OCI-LY3 (cell line): Measurements from ENCODE around the gene AEN.

Source experiments
- H2AFZ ChIP-seq: fragments of 200-600, 300-600 bp; shearing (Covaris generic); 2 replicates; pipeline ENCODE4 v1.6.0; 2014; ENCODE audit warnings: antibody characterized with exemption, low read depth, low read length
- H3K27ac ChIP-seq: fragments of 200-600, 300-600 bp; sonication (generic); 2 replicates; pipeline ENCODE4 v1.5.1; 2014; ENCODE audit warnings: mild to moderate bottlenecking, low read length, moderate library complexity, mixed read lengths
- H3K27me3 ChIP-seq: fragments of 200-600, 300-600 bp; sonication (generic); 2 replicates; pipeline ENCODE4 v1.6.1; 2014; ENCODE audit warnings: low read depth, low read length, mixed read lengths
- H3K36me3 ChIP-seq: fragments of 200-600, 300-600 bp; sonication (generic); replicated peaks from 2 replicates; pipeline ENCODE3; 2014; ENCODE audit warnings: low read depth, low read length, mixed read lengths
- H3K4me1 ChIP-seq: fragments of 300-600, 200-600 bp; sonication (generic); 2 replicates; pipeline ENCODE4 v1.6.1; 2014; ENCODE audit warnings: low read length, mixed read lengths
- H3K4me2 ChIP-seq: fragments of 200-600, 300-600 bp; sonication (generic); 2 replicates; pipeline ENCODE4 v1.6.1; 2014; ENCODE audit warnings: low read length, mixed read lengths
- H3K4me3 ChIP-seq: fragments of 300-600, 200-600 bp; sonication (generic); 2 replicates; pipeline ENCODE4 v1.5.1; 2014; ENCODE audit warnings: antibody characterized with exemption, mild to moderate bottlenecking, low read length, moderate library complexity
- H3K79me2 ChIP-seq: fragments of 300-600, 200-600 bp; shearing (Covaris generic); 2 replicates; pipeline ENCODE4 v1.6.1; 2014; ENCODE audit warnings: mild to moderate bottlenecking, low read length, mixed read lengths
- H3K9ac ChIP-seq: fragments of 300-600, 200-600 bp; shearing (Covaris generic); 2 replicates; pipeline ENCODE4 v1.6.0; 2014; ENCODE audit warnings: mild to moderate bottlenecking, low read length, moderate library complexity
- H3K9me3 ChIP-seq: fragments of 200-600, 300-600 bp; shearing (Covaris generic); 2 replicates; pipeline ENCODE4 v1.6.1; 2014; ENCODE audit warnings: low read length, mixed read lengths; ENCODE audit not compliant: insufficient read depth
- H4K20me1 ChIP-seq: fragments of 200-600, 300-600 bp; sonication (generic); 2 replicates; pipeline ENCODE4 v1.6.1; 2016; ENCODE audit warnings: low read length, mixed read lengths; ENCODE audit not compliant: insufficient read depth
- EZH2phosphoT487 ChIP-seq: fragments of 200-600 bp; shearing (Covaris generic); IDR thresholded peaks from 2 replicates; pipeline ENCODE4 v1.6.1; 2018; ENCODE audit warnings: antibody characterized with exemption, mixed run types, low read depth
- TF ChIP-seq, protein P1 (sequence below): fragments of 200-600, 300-600 bp; sonication (generic); IDR thresholded peaks from 2 replicates; pipeline ENCODE4 v1.5.1; 2014; ENCODE audit warnings: antibody characterized with exemption, low read length, low read depth

The AEN gene

DNA sequence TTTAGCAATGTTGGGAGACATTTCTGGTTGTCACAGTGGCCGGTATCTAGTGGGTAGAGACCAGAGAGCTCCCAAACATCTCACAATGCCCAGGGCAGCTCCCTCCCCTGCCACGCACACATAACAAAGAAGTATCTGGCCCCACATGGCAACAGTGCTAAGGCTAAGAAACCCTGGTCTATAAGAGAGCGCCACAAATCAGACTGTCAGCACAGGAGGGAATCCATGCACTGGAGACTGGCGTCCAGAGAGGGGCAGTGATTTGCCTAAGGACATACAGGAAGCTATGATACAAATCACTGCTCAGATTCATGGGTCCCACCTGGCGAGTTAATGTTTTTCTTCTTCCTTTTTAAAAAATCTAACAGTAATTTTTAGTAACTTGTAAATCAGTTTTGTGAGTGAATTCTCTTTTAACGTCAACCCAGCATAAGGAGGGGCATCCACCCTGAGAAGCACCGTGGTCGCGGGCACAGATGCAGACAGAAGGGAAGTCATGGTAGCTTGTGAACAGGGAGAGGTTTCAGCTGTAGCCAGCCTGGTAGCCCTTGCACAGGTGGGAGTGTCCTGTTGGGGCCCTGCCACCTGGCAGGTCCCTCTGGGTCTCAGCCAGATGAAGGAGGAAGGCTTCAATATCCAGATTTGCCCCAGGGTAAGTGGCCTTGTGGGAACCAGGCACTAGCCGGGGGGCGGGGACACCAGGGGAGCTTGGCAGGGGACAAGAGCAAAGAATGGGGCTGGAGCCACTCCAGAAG, 26.4 kb downstream of the AEN start:
- Histone ChIP-seq H2AFZ (no peak overlapping the region), H3K4me3 (no peak overlapping the region), H3K4me2 (no peak overlapping the region), H3K36me3 (peaks cover 38% of the 10 kb centered on the region), H3K9ac (no peak overlapping the region), H3K27me3 (no peaks in the 10 kb centered on the region), H3K79me2 (peaks cover under 1% of the 10 kb centered on the region), H3K9me3 (no peaks in the 10 kb centered on the region), H3K4me1 (peaks cover 22% of the 10 kb centered on the region), H3K27ac (no peak overlapping the region), H4K20me1 (no peaks in the 10 kb centered on the region)
- TF ChIP-seq, protein P1, sequence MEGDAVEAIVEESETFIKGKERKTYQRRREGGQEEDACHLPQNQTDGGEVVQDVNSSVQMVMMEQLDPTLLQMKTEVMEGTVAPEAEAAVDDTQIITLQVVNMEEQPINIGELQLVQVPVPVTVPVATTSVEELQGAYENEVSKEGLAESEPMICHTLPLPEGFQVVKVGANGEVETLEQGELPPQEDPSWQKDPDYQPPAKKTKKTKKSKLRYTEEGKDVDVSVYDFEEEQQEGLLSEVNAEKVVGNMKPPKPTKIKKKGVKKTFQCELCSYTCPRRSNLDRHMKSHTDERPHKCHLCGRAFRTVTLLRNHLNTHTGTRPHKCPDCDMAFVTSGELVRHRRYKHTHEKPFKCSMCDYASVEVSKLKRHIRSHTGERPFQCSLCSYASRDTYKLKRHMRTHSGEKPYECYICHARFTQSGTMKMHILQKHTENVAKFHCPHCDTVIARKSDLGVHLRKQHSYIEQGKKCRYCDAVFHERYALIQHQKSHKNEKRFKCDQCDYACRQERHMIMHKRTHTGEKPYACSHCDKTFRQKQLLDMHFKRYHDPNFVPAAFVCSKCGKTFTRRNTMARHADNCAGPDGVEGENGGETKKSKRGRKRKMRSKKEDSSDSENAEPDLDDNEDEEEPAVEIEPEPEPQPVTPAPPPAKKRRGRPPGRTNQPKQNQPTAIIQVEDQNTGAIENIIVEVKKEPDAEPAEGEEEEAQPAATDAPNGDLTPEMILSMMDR, result no peak
- no peak for TF ChIP-seq EZH2phosphoT487

DNA sequence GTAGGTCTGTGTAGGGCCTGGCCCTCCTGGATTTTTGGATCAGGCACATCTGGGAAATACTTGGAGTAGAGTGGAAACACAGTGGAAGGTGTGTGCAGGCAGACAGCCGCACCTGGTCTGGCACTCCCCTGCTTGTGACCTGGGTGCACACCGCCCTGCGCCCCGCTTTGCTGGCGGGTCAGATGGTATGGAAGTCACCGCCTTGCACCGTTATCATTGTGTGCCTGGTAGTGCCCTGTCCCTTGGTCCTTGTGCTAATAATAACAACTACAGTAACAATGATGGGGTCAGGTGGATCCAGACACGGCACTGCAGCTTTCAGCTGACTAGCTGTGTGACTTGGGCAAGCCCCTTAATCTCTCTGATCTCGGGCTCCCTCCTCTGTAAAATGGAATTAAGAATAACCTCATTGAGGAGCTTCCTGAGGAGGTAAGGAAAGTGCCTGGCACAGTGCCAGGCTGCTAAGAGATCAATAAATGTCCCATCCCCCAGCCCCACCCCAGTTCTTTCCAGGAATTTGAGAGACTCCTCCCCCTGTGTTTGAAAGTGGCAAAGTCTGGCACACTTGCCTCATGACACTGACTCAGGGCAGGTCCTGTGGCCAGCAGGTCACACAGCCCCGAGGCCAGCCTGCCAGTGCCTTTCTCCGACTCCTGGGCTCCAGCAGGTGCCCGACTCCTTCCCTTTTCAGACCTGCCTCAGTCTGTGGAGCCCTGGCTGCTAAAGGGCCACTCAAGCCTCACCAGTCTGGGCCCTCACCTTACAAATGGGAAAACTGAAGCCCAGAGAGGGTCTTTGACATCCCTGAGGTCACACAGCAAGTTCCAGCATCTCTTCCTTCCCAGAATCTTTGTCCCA, 27.4 kb downstream of the AEN start:
- H3K36me3 ChIP-seq, result peaks cover 44% of the 10 kb centered on the region
- no peak overlapping the region for H3K4me3 ChIP-seq
- no peak overlapping the region for H3K27ac ChIP-seq
- no peak overlapping the region for H2AFZ ChIP-seq
- no peak for TF ChIP-seq EZH2phosphoT487
- TF ChIP-seq, protein P1, result no peak
- H4K20me1 ChIP-seq, result no peaks in the 10 kb centered on the region
- H3K4me1 ChIP-seq, result peaks cover 20% of the 10 kb centered on the region
- H3K4me2 ChIP-seq, result no peak overlapping the region
- H3K79me2 ChIP-seq, result no peaks in the 10 kb centered on the region
- no peaks in the 10 kb centered on the region for H3K9me3 ChIP-seq
- no peak overlapping the region for H3K9ac ChIP-seq
- H3K27me3 ChIP-seq, result no peaks in the 10 kb centered on the region

DNA sequence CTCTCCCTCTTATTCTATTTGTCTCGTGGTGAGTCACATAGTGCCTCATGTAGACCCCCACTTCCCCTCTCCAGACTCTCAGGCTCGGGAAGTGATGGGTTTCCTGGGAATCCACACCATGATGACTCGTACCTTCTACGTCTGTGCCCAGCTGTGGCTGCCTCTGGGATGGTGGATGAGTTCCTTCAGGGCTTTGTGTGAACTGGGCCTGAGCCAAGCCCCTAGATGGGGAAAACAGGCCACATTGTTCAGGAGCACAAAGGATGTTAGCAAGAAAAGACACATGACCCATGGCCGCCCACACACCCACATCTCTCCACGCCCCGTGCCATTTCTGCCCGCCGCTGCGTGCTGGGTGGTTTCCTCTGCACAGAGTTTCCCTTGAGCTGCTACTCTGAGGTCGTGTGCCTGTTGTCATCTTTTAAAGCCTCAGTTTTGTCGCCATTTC, 28.2 kb downstream of the AEN start:
- Histone ChIP-seq H3K27me3 (no peaks in the 10 kb centered on the region), H2AFZ (no peak overlapping the region), H3K27ac (no peak overlapping the region), H4K20me1 (no peaks in the 10 kb centered on the region), H3K4me3 (no peak overlapping the region), H3K36me3 (peaks cover 41% of the 10 kb centered on the region), H3K9ac (no peak overlapping the region), H3K79me2 (no peaks in the 10 kb centered on the region), H3K4me2 (no peak overlapping the region), H3K4me1 (peaks cover 20% of the 10 kb centered on the region), H3K9me3 (no peaks in the 10 kb centered on the region)
- TF ChIP-seq EZH2phosphoT487, result no peak
- TF ChIP-seq, protein P1, result no peak

DNA sequence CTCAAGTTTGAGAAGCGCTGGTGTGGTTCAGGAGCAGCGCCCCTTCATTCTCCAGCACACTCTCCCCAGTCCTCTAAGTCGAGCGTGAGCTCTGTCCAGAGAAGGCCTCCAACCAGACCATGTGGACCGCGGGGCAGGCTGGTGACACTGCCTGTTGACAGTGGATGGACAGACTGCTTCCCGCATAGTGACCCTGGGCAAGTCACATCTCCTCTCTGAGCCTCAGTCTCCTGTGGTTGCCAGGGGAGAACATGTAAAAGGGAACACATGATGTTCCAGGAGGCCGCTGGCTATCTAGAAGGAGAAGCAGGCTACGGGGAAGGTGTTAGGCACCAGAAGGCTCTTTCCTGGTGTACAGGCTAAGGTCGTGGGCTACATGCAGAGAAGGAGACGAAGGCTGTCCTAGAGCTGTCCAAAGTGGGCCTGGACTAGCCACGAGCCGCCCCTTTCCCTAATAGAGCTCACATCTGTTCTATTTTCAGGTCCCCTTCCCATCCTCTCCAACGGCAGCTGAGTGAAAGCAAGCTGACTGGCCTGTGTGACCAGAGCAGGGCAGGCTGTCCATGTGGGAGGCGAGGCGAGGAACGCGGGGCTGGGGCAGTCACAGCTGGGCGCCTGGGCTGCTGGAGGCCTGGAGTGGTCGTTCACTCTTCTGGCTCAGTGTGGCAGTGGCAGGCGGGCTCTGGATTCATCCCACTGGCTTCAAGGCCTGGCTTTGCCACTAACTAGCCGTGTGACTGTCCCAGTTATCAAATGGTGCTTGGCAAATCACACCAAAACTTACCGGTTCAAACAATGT, 28.8 kb downstream of the AEN start:
- Histone ChIP-seq H3K4me3 (no peak overlapping the region), H3K4me1 (peaks cover 20% of the 10 kb centered on the region), H3K36me3 (peaks cover 43% of the 10 kb centered on the region), H3K9me3 (no peaks in the 10 kb centered on the region), H3K27ac (no peak overlapping the region), H3K4me2 (no peak overlapping the region), H4K20me1 (no peaks in the 10 kb centered on the region), H2AFZ (no peak overlapping the region), H3K27me3 (no peaks in the 10 kb centered on the region), H3K9ac (no peak overlapping the region), H3K79me2 (no peaks in the 10 kb centered on the region)
- TF ChIP-seq EZH2phosphoT487, result no peak
- TF ChIP-seq, protein P1, result no peak
